Hypothalamus (tissue), 51 donors: Measurements from ENCODE around the gene ALDH9A1.
"Not testable (repeated sequence)": the region's sequence is repeated elsewhere in the genome, so short reads cannot be mapped to it uniquely, and the experiment has no call there.

ENCODE experiments used
- DNase-seq, 51 donors: peaks; one replicate each; lab custom pipeline; 2025; lab: John Stamatoyannopoulos, UW

Gene ALDH9A1

DNA sequence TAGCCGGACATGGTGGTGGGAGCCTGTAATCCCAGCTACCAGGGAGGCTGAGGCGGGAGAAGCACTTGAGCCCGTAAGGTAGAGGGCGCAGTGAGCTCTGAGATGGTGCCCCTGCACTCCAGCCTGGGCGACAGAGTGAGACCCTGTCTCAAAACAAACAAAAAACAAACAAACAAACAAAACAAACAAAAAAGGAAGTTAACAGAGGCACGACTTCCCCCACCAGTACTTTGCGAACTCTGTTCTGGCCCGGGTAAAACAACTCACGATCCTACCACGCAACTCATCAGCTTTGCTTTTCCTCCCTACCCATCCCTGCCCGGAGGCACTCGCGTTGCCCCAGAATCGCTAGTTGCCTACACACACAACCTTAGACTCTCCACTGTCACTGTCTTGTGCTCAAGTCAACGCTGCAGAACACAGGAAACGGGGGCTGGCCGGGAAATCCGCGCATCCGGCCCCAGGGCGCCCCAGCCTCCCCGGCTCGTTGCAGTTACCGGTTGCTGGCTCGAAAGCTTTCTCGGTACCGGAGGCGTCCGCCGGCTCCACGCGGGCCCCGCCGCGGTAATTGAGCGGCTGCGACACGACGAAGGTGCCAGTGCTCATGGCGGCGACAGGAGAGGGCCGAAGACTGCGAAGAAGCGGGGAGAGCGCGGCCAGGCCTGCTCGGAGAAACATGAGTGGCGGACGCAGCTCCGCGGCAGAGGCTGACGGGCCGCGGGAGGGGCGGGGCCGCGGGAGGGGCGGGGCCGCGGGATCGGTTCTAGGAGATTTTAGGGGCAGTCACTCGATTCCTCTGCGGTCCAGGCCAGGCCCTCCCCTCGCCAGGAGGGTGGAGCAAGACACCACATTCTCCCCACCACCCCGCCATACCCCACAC lies at the start of gene ALDH9A1:
Gene ALDH9A1, minus strand, starts transcription at position 682 of the 880 bp plus-strand sequence. Its CDS starts 4 bp downstream, at position 678.
- peak; percentile 38 to 94 (median 80) for DNase-seq

DNA sequence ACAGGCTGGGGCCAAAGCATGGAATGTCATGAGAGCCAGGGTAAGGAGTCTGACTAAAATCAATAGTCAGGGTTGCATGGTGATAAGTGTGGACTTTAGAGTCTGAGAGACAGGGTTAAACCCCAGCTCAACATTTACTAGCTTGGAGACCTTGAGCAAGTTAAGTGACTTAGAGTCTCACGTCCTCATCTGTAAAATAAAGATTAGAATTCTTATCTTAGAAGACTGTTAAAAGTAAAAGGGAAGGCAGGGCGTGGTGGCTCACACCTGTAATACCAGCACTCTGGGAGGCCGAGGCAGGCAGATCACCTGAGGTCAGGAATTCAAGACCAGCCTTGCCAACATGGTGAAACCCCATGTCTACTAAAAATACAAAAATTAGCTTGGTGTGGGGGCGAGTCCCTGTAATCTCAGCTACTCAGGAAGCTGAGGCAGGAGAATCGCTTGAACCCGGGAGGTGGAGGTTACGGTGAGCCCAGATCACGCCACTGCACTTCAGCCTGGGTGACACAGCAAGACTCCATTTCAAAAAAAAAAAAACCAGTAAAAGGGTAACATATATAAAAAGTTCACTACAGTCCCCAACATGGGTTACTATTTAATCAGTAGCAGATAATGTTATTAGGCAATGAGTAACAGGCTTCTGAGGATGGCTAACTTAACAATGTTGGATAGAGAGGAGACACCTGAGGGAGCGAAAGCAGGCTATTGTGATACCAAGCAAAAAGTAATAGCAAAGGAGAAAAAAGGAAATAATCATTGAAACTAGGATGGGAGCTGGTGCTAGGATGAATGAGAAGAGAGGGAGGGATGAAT lies 49.5 kb upstream of the ALDH9A1 start:
- no peak for DNase-seq

DNA sequence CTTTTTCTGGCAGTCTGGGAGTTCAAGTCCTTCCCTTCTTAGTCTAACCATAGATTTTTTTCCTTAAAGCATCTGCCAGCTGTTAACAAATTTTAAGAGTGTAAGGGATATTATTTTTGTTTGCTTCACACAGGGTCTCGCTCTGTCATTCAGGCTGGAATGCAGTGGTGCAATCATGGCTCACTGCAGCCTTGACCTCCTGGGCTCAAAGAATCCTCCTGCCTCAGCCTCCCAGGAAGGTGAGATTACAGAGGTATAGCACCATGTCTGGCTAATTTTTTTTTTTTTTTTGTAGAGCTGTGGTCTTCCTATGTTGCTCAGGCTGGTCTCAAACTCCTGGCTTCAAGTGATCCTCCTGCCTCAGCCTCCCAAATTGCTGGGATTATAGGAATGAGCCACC lies 46.6 kb upstream of the ALDH9A1 start:
- DNase-seq = not testable (repeated sequence)

DNA sequence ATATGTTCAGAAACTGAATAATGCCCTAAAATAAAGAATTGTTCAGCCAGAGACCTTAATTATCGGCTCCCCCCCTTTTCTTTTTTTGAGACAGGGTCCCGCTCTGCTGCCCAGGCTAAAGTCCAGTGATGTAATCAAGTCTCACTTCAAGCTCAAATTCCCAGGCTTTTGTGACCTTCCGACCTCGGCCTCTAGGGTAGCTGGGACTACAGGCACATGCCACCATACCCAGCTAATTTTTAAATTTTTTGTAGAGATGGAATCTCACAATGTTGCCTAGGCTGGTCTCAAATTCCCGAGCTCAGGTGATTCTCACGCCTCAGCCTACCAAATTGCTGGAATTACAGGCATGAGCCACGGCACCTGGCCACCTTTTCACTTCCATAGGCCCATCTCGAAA lies 43.8 kb upstream of the ALDH9A1 start:
- no peak for DNase-seq

DNA sequence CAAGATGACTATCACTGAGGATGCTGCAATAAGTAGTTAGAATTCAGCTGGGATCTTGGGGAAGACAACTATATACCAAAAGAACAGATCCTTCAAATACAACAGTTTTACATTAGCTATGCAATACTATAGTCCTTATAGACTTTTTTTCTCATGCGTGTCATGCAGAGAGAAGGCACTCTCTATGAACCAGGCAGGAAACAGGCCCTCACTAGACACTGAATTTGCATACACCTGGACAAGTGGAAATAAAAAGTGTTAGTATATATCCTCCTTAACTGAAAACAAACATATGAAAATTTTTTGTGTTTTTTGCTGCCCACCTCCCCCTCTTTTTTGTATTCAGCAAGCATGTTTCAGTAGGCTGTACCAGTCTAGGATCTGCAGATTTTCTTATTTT lies 40.4 kb upstream of the ALDH9A1 start:
- no peak for DNase-seq

DNA sequence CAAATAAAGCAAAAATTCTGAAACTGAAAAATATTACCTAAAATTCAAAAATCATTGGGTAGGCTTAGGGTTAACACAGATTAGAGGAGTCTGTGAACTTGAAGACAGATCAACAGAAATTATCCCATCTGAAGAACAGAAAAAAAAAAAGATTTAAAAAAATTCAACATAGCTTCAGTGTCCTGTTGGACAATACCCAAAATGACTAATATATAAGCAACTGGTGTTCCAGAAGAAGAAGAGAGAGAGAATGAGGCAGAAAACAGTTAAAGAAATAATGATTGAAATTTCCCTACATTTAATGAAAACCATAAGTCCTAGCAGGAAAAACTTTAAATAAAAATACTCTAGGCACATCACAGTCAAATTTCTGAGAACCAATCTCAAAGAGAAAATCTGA lies 38.8 kb upstream of the ALDH9A1 start:
- DNase-seq = no peak

DNA sequence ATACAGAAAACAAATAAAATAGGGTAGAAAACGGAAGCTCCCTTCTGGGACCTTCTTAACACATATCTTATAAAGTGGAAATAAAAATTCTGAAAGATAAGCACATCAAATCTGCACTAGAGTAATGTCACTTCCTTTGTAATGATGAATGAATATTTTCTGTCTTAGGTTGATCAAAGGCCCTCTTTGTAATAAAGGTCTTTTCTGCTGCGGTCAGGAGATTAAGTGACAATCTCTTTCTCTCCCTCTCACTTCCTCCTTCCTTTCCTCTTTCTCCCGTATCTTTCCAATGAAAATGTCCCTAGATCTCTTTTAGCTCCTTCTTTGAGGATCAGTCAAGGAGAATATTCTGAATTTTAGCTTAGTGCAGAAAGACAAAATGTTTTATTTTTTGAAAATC lies 36.5 kb upstream of the ALDH9A1 start:
- no peak for DNase-seq

DNA sequence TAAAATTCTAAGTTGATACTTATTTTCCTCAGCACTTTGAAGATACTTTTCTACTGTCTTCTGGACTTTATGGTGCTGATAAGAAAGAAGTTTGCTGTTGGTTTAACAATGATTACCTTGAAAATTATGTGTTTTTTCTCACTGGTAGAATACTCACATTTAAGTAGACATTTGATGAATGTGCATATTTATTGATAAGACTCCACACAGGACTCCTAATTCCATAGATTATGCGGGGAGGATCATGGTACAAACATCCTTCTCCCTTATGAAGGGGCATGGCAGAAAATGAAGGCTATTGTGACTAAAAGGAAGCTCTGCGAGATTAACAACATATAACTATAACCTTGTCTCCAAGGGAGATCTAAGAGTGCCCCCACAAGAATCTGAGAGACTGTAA lies 28.5 kb upstream of the ALDH9A1 start:
- no peak for DNase-seq

DNA sequence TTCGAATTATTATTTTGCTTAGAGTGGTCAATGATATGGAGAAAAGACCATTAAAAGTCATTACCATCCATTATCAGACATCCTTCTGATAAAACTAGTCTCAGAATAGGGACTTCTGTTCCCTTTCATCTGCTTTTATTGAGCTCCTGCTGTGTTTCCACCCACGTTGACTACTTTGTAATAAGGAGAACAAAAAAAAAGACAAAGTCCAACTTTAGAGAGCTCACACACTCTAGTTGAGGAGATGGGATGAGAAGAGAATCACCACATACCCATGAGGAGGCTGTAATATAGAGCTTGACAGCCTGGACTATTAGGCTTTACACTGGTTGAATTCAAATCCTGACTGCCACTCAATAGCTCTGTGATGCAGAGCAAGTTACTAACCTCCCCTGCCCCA lies 27.8 kb upstream of the ALDH9A1 start:
- DNase-seq = no peak

DNA sequence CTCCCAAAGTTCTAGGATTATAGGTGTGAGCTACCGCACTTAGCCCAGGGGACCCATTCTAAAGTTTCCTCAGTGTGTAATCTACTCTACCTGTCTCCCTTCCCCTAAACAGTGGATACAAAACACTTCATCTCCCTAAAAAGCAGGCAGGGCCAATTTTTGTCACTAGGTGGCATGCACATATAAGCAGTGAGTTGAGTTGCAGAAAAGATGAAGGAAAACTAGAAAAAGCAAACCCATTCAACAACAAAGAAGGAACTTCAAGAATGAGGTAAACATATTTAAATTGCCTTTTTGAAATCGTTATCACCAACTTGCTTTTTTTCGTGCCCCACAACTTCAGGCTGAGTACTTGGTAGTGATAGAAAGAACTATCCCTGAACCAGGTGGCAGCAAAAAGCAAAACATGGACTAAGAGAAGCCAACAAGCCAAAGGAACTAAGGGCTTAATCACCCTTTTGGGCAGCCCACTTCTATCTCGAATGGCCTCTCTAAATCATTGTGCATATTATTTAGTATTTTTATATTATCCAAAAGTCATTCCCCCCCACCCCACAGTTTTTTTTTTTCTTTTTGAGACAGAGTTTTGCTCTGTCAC lies 19.7 kb upstream of the ALDH9A1 start:
- DNase-seq = peak in 18 of 51 donors; percentile 2 to 63 (median 19)

DNA sequence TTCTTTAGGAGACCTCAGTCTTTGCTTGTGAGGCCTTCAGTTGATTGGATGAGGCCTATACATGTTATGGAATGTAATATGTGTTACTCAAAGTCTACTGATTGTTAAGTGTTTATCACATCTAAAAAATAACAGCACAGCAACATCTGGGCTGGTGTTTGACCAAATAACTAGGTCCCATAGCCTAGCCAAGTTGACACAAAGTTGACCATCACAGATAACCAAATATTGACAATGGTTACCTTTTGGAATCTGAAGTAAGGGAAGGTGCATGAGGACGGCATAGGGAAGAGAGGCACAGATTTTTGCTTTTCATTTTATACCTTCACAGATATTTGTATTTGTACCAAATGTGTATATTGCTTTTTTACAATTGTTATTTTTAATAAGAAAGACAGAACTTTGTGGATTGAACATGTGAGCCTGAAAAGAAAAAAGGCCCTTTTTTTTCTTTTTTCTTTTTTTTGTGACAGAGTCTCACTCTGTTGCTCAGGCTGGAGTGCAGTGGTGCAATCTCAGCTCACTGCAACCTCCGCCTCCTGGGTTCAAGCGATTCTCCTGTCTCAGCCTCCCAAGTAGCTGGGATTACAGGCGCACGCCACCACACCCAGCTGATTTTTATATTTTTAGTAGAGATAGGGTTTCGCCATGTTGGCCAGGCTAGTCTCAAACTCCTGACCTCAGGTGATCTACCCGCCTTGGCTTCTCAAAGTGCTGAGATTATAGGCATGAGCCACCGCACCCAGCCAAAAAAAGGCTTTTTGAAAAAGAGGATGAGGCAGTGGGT lies 18.1 kb upstream of the ALDH9A1 start:
- DNase-seq = not testable (repeated sequence)

DNA sequence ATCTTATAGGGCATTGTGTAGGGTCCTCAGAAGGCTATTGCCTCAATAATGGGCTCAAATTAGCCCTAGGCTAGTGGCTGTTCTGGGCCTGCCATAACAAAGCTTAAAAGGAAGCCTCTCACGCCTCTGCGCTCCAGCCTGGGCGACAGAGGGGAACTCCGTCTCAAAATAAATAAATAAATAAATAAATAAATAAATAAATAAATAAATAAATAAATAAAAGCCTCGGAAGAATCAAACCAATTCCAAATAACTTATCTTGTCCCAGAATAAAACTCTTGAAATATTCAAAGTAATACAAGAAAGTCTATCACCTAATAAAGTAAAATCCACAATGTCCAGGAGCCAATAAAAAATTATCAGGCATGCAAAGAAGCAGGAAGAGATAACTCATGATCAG lies 14.4 kb upstream of the ALDH9A1 start:
- no peak for DNase-seq

DNA sequence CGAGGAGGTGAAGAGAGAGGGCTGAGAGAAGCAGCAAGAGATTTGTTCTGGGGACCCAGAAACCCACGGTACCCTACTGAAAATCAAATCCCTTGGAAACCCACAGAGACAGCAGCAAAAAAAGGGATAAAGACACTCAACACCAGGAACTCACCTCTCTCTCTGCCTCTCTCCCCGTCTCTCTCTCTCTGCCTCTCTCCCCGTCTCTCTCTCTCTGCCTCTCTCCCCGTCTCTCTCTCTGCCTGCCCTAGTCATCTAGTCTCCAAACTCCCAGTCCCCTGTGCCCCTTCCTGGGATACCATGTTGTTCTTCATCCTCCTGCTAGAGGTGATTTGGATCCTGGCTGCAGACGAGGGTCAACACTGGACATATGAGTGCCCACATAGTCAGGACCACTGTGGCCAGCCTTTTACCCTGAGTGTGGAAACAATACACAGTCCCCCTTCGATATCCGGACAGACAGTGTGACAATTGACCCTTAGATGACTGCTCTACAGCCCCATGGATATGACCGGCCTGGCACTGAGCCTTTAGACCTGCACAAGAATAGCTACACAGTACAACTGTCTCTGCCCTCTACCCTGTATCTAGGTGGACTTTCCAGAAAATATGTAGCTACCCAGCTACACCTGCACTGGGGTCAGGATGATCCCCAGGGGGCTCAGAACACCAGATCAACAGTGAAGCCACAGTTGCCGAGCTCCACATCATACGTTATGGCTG lies 9.8 kb upstream of the ALDH9A1 start:
- DNase-seq = no peak

DNA sequence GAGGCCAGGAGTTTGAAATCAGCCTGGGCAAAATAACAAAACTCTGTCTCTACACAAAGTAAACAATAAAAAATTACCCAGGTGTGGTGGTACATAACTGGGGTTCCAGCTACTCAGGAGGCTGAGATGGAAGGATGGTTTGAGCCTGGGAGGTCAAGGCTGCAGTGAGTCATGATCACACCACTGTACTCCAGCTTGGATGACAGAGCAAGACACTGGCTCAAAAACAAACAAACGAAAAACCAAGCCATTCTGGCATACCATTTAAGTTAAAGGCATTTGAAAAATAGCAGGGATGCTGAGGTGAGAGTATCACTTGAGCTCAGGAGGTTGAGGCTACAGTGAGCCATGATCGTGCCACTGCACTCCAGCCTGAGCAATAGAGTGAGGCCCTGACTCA lies 5.3 kb upstream of the ALDH9A1 start:
- no peak for DNase-seq

DNA sequence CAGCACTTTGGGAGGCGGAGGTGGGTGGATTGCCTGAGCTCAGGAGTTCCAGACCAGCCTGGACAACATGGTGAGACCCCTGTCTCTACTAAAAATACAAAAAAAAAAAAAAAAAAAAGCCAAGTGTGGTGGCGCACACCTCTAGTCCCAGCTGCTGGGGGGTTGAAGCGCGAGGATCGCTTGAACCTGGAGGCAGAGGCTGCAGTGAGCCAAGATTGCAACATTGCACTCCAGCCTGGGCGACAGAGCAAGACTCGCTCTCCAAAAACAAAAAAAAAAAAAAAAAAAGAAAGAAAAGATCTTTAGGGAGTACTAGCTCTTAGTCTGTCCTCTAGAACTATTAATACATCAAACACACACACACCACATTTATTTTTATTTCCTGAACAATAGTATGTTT lies 3.6 kb upstream of the ALDH9A1 start:
- not testable (repeated sequence) for DNase-seq

DNA sequence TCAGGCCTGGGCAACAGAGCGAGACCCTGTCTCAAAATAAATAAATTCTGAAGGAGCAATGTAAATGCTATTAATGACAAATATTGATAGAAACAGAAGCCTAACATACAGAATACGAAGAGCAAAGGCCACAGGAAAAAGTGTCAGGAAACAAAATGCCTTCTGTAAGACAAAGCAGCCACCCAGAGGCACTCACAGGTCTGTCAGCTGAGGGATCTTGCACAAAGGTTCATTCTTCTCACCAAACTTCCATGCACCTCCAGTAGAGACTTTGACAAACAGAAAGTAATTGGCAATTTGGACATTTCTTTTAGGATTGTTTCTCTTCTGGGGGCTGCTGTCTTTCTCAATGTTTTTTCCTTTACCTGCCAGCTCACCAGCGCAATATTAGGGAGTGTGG lies 1.2 kb upstream of the ALDH9A1 start:
- no peak for DNase-seq

DNA sequence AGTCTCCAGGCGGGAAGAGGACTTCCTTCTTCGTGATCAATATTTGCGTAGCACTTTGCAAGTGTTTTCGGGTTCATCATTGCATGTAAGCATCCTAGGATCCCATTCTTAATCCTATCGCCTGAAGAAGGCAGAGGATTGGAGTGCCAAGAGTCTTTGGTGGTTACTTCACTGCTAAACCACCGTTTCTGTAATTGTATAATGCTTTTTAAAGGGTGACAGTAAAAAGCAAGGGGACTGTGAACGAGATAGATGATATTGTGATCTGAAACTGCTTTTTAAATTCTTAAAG lies 345 bp upstream of the ALDH9A1 start:
- no peak for DNase-seq

DNA sequence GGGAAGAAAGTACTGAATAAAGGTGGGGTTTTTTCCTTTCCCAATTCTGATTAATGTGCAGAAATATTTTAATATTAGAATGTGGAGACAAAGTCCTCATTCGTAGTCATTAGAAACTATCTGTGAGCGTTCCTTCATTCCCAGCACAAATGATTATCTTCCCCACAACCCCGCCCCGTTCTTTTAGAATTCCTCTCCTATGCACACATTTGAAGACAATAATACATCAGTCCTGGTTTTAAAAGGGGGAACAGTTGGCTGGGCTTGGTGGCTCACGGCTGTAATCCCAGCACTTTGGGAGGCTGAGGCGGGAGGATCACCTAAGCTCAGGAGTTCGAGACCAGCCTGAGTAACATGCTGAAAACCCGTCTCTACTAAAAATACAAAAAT lies 876 bp downstream of the ALDH9A1 start:
- DNase-seq = no peak

DNA sequence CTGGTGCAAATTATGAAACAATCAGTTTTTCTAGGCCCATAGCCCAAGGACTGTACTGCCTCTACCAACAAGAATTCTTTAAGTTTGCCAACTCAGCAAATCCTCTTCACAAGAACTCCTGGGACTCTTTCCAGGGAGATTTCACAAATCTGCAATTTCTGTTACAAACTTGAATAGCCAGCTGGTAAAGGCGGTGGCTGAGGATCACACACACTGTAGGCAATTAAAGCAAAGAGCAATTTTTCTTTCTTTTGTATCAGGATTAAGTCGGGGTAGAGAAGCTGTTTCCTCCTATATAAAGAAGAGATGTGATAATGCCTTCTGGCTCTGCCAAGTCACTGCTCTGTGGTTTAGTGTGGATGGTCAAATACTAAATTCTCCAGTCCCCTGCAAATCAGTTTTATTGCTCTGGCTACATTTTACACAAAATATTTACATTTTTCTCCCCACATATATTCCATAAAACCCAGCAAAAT lies 1.7 kb downstream of the ALDH9A1 start:
- DNase-seq = peak in 5 of 51 donors; percentile 2 to 12 (median 5)

DNA sequence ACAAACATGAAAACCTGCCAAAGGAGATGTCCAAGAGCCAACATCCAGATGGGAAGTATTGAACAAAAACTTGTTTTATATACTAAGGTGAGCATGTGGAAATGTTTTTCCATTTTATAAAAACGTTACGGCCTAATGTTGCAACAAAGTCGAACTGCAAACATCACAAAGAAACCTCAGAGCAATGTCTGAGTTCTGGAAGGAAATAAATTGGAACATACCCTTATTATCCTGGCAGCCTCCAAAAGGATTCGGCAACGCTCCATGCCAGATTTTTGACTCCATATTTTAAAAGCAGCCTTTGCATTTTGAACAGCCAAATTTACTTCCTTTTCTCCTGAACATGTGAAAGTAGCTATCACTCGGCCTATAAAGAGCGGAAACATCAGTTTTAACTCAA lies 3.3 kb downstream of the ALDH9A1 start:
- no peak for DNase-seq
